Posterior vena cava (tissue), 2 donors: Measurements from ENCODE around the gene BIRC2. TPM values are rescaled to one million over a fixed set of nuclear protein-coding genes. Genes with fewer than 3 reads are reported as not detected.

Experiments used
- DNase-seq: peaks from one replicate; pipeline ENCODE4 v3.0.0-alpha.2; 2020; ENCODE audit warnings: low spot score
- intact Hi-C, 2 donors: fragments of 100-400 bp; cut with DNase I; formaldehyde crosslinking; loops; one replicate each; pipeline versions ENCODE4 v1.14.1 to v1.14.2; 2022 to 2023
- total RNA-seq, 2 donors: library from RNA; stranded (reverse); fragmentation: NEBNext Ultra II Directional; extraction: Animal tissue kit (Norgen Biotek cat#: 25700); gene quantifications; one replicate each; pipeline ENCODE4 v1.2.1, GENCODE V29; 2021
- donor health status: DM: yes; HTN: yes; CAD: no.
- donor health status: DM: yes; HTN: yes; CAD: no.

The BIRC2 gene
- total RNA-seq, 2 donors from 2014 or later, result 36.5 to 44.9 TPM

DNA sequence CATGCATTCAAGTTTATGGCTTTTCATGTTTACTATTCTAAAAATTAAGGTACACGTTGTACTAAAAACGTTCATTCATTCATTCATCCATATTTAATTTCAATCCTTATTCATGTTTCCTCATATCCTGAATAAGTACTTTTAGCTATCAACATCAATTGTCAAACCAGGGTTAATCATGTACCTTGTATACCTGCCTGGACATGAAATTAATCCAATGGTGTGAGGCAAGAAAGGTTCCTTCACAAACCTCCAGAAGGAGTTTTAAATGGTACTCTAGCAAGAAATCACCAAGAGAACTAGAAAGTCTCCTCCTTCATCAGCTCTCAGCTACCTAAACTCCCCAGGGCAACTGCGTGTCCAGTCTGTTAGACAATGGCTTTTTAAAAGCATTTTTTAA is 72.2 kb downstream of the BIRC2 start:
- intact Hi-C loops, result loop anchor here in 1 of 2 donors (1.0 kb wide), 1 partner anchor 19 kb away; no protein-coding TSS in a partner anchor
- no peak for DNase-seq

DNA sequence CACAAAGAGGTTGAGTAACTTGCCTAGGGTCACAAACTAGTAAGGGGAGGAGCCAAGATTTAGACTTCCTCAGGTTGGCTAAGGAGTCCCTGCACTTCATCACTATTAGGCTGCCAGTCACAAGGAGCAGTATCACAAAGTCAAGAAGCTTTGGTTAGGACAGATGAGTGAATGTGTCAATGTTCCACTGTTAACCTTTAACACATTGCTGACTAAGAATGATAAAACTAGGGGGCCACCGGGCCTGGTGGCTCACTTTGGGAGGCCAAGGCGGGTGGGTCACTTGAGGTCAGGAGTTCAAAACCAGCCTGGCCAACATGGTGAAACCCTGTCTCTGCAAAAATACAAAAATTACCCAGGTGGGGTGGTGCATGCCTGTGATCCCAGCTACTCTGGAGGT is 73.5 kb downstream of the BIRC2 start:
- no peak for DNase-seq

DNA sequence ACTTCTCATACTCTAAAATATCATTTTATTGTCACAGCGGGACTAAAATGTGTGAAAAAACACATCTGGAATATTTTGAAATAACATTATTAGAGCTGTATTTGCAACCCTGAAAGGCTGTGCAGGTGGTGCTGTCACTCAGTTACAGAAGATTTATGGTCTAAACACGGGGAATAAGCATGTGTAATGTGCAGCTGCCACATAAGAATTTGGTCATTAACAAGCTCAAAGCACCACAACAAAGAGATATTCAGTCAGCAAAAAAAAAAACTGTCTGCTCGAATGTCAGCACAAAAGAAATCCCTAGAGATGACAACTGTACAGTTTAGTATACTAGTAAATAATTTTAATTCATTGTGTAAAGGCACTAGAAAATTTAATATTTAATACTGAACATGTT is 74.2 kb downstream of the BIRC2 start:
- no peak for DNase-seq
- intact Hi-C loops, result no loop called here

More for the DNA sequence above, 73.5 kb downstream of the BIRC2 start:
- intact Hi-C loops, result no loop called here

DNA sequence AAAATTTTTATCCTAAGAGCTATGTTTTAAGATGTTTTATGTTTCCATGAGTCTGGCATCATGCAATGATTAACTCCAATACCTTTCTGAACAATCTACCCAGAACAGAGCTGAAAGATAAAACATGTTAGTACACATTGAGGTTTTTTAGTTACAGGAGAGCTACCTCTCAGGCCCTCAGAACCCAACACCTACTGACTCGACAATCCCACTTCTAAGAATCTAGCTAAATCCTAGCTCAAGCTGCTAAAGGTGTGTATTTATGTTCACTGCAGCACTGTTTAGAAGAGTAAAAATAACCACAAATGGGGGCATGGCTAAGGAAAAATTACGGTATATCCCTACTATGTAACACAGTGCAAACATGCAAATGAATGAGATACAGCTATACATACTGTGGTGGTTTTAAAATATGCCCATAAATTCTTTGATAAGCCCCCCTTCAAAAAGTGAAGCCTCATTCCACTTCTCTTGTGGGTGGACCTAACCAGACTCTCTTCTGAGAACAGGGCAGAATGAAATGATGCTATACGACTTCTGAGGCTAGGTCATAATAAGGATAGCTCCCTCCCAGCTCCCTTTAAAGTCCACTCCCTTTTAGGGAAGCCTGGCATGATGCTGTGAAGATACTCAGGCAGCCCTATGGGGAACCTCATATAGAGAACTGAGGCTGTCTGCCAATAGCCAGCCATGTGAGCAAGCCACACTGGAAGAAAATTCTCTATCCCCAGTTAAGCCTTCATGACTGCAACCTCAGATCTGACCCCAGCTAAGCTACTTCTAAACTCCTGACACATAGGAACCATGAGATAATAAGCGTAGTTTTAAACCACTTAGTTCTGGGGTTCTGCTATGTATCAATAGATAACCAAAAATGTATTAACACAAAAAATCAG is 76.1 kb downstream of the BIRC2 start:
- no peak for DNase-seq
- intact Hi-C loops, result no loop called here

DNA sequence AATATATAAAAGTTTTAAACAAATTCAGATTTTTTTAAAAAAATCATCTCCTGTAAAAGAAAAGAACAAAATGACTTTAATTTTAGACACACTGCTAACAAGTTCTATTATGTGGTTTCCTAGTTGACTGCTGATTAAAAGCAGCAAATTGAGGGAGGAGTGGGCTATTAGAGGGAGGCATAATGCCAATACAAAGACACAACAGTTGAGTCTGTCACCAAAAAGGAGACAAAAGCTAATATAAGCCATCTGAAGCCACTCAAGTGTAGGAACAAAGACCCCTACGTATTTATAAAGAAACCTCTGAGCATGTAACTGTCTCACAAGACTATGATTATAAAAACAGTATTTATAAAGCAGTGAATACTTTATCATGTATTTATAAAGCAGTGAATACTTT is 76.9 kb downstream of the BIRC2 start:
- DNase-seq, result no peak
- intact Hi-C loops, result no loop called here

DNA sequence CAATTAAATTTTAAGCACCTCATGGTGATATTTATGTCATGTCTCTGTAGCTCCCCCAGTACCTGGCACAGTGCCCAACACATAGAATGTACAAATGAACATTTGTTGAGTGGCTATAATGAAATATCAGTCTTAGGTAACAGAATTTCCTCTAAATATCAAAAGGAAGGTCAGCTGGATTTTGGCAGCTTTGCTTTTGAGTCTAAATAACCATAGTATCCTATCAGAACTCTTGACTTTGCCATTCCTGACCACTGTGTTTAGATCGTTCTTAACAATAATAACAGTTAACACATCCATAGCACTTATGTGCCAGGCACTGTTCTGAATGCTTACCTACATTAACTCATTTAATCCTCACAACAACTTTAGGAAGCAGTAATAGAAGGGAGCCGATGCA is 79.0 kb downstream of the BIRC2 start:
- intact Hi-C loops, result no loop called here
- DNase-seq, result no peak

DNA sequence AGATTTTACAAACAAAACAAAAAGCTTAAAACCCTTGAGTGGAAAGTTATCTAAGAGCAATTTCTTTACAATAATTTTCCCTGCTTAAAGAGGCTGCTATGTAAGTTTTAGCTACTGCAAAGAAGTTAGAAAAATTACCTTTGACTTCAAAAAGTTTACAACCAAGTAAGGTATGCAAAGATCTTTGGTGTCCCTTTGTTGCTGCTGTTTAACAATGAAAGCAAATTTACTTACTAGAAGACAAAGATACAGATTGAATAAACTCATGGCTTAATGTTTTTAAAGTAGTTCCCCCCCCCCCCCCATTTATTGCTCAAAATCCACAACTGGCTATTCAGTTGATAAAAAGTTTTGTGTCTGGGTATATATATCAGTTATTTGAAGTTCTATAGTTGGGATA is 79.6 kb downstream of the BIRC2 start:
- intact Hi-C loops, result no loop called here
- no peak for DNase-seq

DNA sequence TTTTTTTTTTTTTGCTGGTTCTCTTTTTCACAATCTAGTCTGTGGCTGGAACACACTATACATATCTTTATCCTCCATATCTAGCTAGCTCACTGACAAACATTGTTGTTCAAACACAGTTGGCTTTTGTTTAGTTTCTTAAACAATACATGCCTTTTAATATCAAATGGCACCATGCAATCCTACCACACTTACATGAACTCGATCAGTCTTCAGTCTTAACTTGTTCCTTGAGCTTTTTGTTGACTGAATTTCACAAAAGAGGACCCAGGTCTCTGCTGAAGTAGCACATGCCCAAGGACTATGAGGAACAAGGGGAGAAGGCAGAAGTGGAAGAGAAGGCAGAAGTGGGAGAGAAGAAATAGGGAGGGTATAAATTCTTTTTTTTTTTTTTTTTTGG is 80.1 kb downstream of the BIRC2 start:
- intact Hi-C loops, result no loop called here
- no peak for DNase-seq

Other genes starting within 250 kb of the BIRC2 start
- 100 to 1,000 TPM; 203 to 281 TPM for gene YAP1, start 236.8 kb upstream of the BIRC2 start, total RNA-seq
- gene BIRC3, start 29.7 kb upstream of the BIRC2 start, total RNA-seq, result 10 to 100 TPM; 11.4 to 37.0 TPM
- gene TMEM123, start 105.6 kb downstream of the BIRC2 start, total RNA-seq, result 100 to 1,000 TPM in 1 of 2 donors, 10 to 100 TPM in 1; 99.5 to 103 TPM
- gene MMP7, start 183.5 kb downstream of the BIRC2 start, total RNA-seq, result not detected